Measurements from ENCODE around the gene ZCCHC2.

DNA sequence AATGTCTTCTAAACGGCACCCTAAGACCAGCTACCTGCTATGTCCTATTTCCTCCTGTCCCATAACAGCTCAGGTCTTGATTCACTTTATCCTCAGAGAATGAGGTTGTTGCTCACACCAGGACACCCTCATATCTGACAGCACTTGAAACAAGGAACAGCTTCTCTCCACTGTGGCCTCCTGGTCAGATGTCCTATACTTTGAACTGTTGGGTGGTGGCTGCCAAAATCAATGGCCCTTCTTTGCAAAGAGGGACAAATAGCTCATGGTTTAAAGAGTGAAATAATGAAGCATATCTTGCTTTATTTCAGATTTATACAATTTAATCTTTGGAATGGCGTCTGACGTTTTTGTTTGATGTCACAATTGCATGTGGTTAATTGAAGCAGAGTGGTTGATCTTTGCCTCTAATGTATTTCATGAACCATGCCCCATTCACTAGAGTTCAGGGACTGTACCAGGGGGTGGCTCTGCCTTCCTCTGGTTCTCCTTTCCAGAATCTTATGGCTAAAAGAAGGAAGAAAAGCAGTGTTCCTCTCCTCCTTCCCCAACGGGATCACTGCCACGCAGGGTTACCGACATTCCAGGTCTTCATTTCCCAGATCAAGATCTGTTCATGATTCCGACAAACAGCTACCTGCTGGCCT lies 24.1 kb upstream of the ZCCHC2 start:
- TF ChIP-seq CTCF (IDR thresholded peaks at IDR 0.05), result no peak
- no peak for TF ChIP-seq POLR2A (IDR thresholded peaks at IDR 0.05)
- TF ChIP-seq POLR2AphosphoS5 (IDR thresholded peaks at IDR 0.05), result no peak
- no peak for TF ChIP-seq EP300 (IDR thresholded peaks at IDR 0.05)
